GM19438 (cell line): Measurements from ENCODE around the gene SERPINA3.
"Not testable (repeated sequence)": the region's sequence is repeated elsewhere in the genome, so short reads cannot be mapped to it uniquely, and the experiment has no call there.

ENCODE experiments used
- ATAC-seq: cut with Tn5 transposase; IDR thresholded peaks from one replicate; pipeline ENCODE4 v1.9.1; 2021; ENCODE audit warnings: low read depth; ENCODE audit not compliant: unreplicated experiment

The SERPINA3 gene

DNA sequence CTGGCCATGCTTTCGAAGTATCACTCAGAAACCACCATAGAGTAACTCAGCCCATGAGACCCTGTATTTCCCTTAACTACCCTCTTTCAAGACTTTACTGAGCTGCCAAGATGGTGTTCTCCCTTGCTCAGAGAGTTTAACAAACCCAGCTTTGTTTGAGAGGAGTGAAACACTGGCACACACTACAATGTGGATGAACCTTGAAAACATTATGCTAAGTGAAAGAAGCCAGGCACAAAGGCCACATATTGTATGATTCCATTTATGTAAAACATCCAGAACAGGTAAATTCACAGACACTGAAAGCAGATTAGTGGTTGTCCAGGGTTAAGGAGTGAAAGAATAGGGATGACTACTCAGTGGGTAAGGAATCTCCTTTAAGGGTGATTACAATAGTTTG lies 18.9 kb downstream of the SERPINA3 start:
- no peak for ATAC-seq

DNA sequence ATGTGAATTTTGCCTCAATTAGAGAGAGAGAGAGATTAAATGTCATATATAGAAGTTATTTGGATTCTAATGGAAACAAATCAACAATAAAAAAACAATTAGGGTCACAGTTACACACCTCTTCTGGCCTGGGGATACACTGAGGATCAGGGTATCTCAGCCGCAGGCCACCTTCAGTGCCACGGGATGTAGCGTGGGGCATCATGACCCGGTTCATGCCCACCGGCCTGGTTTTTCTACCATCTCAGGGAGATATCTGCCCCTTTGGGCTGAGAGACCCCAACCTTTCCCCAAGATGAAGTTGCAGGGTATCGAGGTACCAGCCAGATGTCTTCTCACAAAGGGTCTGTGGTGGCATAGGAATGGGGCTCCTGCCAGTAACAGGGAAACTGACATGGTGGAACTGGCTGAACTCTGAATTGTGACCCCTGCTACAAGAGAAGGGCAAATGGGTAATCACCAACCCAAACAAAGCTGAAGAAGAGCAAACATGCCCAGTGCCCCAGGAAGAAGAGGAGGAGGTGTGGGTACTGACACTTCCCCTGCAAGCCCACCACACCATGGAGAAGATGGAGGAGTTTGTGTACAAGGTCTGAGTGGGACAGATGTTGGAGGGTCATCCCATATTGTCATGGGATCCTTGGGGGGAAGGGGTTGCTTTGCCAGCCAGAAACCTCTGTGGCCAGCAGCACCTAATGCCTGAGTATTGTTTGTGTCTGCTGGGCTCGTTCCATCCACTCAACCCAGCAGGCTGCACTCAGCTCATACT lies 19.5 kb downstream of the SERPINA3 start:
- no peak for ATAC-seq

DNA sequence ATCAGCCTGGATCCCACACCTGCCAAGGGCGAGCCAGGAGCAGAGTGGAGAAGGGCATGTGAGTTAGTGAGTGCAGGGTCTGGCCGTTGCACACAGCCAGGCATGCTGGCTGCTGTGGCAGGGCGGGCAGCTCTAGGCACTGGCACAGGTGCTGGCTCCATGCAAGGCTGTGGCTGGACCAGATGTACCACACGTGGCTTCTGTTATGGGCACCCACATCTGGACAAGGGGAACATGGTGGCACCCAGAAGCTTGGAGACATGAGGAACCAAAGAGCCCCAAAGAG lies 20.1 kb downstream of the SERPINA3 start:
- no peak for ATAC-seq

DNA sequence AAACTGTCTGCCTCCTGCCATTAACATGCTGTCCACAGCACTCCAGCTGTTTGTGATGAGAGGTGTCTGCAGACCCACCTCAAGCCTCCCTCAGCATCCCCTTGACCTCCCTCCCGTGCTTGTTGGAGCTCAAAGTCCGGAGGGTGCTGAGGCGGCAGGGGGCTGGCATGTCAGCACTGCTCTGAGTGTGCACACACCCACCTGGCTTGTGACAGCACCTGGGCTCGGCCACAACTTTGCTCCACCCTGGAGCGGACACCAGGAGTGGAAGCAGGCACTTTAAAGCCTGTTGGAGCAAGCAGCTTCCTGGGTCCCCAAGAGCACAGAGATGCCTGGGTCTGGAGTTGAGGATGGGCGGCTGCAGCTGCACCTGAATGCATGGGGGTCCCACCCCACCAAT lies 20.9 kb downstream of the SERPINA3 start:
- ATAC-seq, result no peak

DNA sequence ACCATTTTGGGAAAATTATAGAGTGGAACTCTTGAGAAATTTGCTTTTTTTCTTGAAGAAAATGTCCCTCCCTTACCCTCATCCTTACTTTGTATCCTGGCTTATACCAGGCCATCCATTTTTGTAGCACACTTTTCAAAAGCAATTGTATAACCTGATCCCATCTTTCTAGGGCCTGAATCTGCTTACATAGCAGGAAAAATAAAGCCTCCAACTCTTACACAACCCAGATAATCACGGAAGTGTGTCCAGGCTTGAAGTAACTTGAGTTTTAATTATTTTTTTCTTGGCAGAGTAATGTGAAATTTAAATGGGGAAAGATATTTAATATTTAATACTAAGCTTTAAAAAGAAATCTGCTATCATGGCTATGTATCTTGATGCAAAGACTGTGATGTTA lies 23.0 kb downstream of the SERPINA3 start:
- ATAC-seq, result no peak

DNA sequence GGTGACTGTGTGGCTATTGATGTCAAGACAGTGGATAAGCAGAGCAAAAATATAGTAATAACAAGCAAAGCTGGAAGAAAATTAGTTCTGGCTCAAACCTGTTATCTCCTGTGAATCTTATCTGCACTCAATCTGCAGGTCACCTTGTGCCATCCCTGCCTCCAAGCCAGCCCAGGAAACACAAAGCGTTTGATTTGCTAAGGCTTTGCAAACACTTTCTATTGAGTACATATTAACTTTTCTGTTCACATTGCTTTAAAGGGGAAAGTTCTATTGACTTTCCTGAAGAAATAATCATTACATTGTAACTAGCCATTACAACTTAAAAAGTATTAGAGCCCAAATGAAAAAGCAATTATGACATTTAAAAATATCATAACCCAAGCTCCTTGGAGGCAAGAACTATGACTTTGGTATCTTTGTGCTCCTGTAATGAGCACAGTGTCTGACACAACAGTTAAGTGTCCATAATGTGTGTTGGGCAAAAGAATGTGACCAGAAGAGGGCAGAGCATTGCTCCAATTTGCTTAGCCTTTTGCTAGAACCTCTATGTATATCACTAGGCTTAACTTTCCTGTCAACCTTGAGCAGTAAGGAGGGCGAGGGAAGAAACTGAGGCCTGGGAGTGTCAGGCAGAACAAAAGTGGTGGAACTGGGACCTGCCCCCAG lies 24.7 kb downstream of the SERPINA3 start:
- ATAC-seq, result no peak

DNA sequence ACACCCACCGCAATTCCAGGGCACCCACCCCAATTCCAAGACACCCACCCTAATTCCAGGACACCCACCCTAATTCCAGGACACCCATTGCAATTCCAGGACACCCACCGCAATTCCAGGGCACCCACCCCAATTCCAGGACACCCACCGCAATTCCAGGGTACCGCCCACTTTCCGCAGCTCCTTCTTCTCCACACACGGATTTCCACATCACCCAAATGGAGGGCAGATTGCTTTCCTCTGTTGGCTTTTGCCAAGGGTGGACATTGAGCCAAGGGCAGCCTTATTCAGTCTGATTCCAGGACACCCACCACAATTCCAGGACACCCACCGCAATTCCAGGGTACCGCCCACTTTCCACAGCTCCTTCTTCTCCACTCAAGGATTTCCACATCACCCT lies 25.6 kb downstream of the SERPINA3 start:
- not testable (repeated sequence) for ATAC-seq

DNA sequence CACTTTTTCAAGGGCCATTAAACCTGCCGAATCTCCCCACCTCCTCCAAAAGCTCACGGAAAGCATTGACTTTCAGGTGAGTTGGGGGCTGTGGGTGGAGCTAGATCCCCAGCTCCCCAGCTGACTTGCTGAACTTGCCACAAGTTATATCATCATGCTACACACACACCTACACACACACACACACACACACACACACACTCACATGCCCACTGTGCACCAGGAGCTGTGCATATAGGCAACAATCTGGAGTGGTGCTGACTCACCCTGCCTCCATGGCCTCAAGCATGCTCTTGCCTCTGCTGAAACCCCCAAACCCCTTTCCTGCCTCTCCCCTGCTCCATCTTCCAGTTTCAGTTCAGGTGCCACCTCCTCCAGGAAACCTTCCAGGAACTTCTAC lies 26.1 kb downstream of the SERPINA3 start:
- no peak for ATAC-seq

DNA sequence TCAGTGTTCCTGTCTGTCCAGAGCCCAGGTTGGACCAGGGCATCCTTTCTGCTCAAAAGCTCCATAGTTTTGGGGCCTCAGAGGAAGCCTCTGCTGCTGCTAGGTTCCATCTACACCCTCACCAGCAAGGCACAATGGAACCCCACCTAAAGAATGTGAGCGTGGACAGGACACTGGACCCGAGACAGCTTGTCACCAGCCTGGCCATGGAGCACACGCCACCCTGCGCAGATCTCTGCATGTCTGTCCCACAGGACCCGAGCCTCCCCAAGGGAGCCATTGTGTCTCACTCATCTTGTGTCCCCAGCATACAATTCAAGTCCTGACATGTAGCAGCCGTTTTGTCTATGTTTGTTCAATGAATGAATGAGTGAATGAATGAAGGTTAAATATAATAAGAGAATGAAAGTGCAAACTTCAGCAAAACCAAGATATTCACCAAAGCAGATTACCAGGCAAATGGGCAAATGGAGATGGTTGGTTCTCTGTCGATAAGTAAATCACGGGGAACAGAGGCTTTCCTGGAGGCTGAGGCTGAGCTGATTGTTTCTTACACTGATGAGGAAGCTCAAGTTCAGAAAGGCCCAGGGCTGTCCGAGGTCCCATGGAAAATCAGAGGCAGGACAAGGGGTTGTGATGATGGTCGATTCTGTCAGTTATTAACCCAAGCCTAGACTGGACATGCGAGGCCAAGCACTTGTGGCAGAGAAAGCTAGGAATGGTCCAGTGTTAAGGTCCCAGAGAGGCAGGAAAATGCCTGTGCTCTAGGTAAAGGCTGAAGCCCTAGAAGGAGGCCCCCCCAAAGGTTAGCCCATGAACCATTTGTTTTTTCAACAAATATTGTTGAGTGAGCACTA lies 27.0 kb downstream of the SERPINA3 start:
- no peak for ATAC-seq

DNA sequence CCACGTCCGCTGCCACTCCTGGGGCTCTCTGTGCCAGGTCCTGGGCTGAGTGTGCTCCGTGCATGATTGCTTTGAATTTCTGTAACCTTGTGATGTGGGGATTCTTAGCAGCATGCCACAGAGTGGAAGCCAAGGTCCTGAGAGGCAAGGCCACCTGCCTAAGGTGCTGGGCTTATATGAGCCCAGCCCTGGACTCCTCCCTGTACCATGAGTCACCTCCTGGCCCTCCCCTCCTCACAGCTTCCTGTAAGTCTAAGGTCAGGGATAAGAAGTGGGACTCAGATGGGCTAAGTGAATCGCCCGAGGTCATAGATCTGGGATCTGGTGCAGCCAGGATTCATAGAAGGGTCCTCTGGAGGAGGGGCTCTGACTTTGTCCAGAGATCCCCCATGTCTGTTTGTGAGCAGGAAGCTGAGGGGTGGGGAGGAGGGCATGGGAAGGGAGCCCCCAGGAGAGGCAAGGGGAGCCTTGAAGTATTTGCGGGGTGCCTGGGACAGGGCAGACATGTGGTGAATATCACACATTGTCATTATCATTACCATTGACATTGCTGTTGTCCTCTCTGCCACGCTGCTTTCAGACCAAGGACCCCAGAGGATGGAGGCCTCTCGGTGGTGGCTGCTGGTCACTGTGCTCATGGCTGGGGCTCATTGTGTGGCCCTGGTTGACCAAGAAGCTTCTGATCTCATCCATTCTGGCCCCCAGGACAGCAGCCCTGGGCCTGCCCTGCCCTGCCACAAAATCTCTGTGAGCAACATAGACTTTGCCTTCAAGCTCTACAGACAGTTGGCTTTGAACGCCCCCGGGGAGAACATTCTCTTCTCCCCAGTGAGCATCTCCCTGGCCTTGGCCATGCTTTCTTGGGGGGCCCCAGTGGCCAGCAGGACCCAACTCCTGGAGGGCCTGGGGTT lies 28.8 kb downstream of the SERPINA3 start:
- ATAC-seq, result no peak

DNA sequence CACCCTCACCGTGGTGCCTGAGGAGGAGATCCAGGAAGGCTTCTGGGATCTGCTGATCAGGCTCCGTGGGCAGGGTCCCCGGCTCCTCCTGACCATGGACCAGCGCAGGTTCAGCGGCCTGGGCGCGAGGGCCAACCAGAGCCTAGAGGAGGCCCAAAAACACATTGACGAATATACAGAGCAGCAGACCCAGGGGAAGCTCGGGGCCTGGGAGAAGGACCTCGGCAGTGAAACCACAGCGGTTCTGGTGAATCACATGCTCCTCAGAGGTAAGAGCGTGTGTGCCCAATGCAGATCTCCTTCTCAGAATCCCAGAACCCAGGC lies 29.4 kb downstream of the SERPINA3 start:
- ATAC-seq, result no peak

DNA sequence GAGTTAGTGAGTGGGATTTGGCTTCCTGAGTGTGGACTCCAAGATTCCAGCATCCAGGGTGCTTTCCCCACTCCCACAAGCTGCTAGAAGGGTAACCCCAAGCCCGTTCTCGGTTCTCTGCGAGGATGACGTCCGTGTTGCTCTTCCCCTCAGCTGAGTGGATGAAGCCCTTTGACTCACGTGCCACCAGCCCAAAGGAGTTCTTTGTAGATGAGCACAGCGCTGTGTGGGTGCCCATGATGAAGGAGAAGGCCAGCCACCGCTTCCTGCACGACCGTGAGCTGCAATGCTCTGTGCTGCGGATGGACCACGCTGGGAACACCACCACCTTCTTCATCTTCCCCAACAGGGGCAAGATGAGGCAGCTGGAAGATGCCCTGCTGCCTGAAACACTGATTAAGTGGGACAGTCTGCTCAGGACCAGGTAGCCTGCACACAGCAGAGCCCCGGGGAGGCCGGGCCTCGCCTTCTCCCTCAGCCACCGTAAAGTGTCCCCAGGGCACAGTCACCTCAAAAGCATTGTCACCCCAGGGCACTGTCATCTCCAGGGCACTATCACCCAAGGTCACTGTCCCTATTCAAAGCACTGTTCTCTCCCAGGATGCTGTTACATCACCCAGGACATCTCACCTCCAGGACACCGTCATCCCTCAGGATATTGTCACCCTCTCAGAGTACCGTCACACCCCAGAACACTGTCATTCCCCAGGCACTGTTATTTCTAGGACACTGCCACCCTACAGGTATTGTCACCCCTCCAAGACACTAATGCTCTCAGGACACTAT lies 31.3 kb downstream of the SERPINA3 start:
- no peak for ATAC-seq

DNA sequence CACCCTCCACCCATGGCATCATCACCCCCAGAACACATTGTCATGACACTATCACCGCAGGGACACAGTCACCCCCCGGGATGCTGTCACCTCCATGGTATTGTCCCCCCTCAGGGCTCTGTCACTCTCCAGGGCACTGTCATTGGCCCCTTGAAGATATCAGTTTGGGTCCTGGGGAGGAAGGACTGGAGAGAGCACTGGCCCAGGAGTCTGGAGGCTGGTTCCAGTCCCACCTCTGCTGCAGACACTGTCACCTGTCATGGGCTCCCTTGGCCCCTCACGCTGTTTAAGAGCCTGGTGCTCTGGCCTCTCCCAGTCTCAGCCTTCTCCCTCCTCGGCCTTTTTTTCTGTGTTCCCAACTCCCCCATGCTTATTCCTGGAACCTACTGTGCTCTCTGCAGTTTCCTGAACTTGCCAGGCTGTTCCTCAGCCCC lies 31.9 kb downstream of the SERPINA3 start:
- no peak for ATAC-seq

DNA sequence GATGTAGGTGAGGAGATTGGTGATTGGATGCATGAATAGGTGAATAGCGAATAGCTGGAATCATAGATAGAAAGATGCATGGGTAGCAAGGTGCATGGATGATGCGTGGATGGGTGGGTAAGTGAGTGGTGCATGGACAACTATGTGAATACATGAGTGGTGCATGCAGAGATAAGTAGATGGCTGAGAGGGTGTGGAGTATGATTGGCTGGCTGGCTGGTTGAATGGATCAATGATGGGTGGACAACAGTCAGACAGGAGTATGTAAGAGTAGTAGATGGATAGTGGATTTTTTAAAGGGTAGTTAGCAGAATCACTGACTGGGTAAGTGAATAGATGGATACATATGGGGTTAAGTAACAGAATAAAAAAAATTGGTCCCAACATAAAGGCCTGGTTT lies 33.9 kb downstream of the SERPINA3 start:
- no peak for ATAC-seq

DNA sequence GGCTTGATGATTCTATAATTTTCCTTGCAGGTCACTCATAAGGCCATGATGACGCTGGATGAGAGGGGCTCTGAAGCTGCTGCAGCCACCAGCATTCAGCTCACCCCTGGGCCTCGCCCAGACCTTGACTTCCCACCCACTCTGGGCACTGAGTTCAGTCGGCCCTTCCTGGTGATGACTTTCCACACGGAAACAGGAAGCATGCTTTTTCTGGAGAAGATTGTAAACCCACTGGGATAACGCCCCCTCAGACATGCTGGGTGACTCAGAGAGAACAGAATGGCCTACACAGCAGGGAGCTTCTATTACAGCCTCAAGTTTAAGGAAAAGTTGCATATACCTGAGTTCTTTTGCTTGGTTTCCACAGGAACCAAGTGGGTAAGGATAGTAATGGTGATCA lies 34.3 kb downstream of the SERPINA3 start:
- no peak for ATAC-seq

DNA sequence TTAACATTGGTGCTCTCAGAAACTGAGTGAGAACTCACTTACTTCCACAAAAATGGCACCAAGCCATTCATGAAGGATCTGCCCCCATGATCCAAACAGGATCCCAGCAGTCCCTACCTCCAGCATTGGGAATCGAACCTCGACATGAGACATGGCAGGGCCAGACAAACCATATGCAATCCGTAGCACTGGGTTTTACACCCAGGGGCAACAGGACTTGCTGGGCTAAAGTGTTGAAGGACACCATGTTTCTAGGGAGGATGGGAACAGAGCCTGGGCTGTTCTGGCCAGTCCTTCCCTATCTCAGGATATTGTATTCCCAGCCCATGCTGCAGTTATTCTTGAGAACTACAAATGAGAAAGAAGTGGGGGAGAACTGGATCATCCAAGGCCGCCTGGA lies 36.6 kb downstream of the SERPINA3 start:
- ATAC-seq, result no peak

DNA sequence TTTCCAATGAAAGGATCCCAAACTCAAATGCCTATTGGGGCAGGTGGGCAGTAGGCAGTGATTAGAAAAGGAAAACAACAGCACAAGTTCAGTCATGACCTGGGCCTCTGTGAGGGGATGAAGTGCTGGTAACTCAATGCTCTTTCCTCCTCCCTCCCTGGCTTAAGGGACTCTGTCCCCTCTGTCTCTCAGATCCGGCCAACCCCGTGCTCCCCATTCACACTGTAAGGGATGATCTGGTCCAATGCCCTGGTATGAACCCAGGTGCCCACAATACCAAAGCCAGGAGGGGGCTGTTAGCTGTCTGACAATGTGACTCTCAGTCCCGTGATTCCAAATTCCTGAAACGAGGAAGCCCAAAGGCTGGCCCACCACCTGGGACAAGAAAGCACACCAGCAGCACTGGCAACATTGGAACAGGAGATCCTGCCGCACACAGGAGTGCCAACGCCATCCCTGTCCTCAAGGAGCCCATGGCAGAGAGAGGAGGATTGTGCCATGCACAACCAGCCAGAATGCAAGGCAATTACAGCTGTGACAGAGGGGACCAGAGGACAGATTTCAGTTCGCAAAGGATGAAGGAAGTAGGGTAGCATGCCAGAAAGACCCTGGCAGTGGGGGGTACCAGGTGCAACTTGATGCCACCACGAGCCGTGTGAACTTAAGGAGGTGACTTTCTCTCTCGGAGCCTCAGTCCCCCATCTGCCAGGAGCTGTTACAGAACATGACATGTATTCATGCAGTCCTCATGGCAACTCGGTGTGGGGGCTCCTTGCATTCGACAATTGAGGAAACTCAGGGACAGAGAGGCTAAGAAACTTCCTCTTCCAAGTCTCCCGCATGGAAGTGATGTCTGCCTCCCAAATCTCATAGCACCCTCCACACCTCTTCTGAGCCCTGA lies 37.6 kb downstream of the SERPINA3 start:
- no peak for ATAC-seq

DNA sequence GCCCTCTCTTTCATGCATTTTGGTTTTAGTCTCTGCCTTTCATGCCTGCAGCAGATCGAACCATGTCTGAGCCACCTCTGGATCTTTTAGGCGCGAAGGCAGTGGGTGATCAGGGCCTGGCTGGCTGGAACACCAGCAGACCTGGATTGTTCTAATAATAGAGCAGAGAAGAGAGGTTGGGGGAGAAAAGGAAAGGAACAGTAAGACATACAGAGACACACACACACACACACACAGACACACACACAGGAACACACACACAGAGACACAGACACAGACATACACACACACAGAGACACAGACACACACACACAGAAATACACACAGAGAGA lies 38.2 kb downstream of the SERPINA3 start:
- ATAC-seq, result no peak
